IPS-20b (cell line): ENCODE data around the gene C12orf75.
"Not testable (repeated sequence)": the region's sequence is repeated elsewhere in the genome, so short reads cannot be mapped to it uniquely, and the experiment has no call there.

ENCODE experiments used
- H3K27ac ChIP-seq: one replicate; pipeline ENCODE4 v1.5.1; 2013; ENCODE audit warnings: low read length
- H3K27me3 ChIP-seq: 2 replicates; pipeline ENCODE4 v1.6.1; 2013; ENCODE audit warnings: mild to moderate bottlenecking, low read length, inconsistent platforms; ENCODE audit not compliant: insufficient read depth
- H3K36me3 ChIP-seq: 2 replicates; pipeline ENCODE4 v1.6.1; 2013; ENCODE audit warnings: low read depth, mild to moderate bottlenecking, inconsistent platforms, low read length, moderate library complexity; ENCODE audit not compliant: insufficient read depth
- H3K4me1 ChIP-seq: 2 replicates; pipeline ENCODE4 v1.6.1; 2013; ENCODE audit warnings: mild to moderate bottlenecking, control low read depth, inconsistent platforms, low read length, moderate library complexity; ENCODE audit not compliant: insufficient read depth
- H3K4me3 ChIP-seq: 2 replicates; pipeline ENCODE4 v1.5.1; 2013; ENCODE audit warnings: mild to moderate bottlenecking, low read length, inconsistent platforms
- H3K9ac ChIP-seq: 2 replicates; pipeline ENCODE4 v1.6.1; 2013; ENCODE audit warnings: low read depth, mild to moderate bottlenecking, inconsistent platforms, low read length, moderate library complexity
- H3K9me3 ChIP-seq: 2 replicates; pipeline ENCODE4 v1.6.1; 2013; ENCODE audit warnings: mild to moderate bottlenecking, low read depth, low read length, inconsistent platforms; ENCODE audit not compliant: insufficient read depth

Gene C12orf75

GRCh38 chr12:105329926-105330282, 587 bp upstream of the C12orf75 start:
- Histone ChIP-seq H3K4me1 (peaks cover 28% of the 10 kb centered on the region), H3K9me3 (no peaks in the 10 kb centered on the region), H3K9ac (no peak overlapping the region), H3K27me3 (peaks cover 53% of the 10 kb centered on the region), H3K27ac (no peak overlapping the region), H3K4me3 (peak overlapping the region; percentile 63; the same call in 1 of the 2 replicates), H3K36me3 (no peaks in the 10 kb centered on the region)

- Histone ChIP-seq H3K27ac (no peak overlapping the region), H3K4me3 (peak overlapping the region; percentile 63), H3K4me1 (peaks cover 36% of the 10 kb centered on the region), H3K27me3 (peaks cover 53% of the 10 kb centered on the region), H3K9me3 (no peaks in the 10 kb centered on the region), H3K36me3 (no peaks in the 10 kb centered on the region), H3K9ac (no peak overlapping the region)
Measured at GRCh38 chr12:105330931-105331804, 677 bp downstream of the C12orf75 start.

GRCh38 chr12:105331805-105332251, 1.3 kb downstream of the C12orf75 start:
- no peak overlapping the region for H3K9ac ChIP-seq
- no peaks in the 10 kb centered on the region for H3K9me3 ChIP-seq
- peak overlapping the region; percentile 63 for H3K4me3 ChIP-seq
- peaks cover 36% of the 10 kb centered on the region for H3K4me1 ChIP-seq
- H3K36me3 ChIP-seq, result no peaks in the 10 kb centered on the region
- H3K27me3 ChIP-seq, result peaks cover 53% of the 10 kb centered on the region
- no peak overlapping the region for H3K27ac ChIP-seq

GRCh38 chr12:105332286-105332685, 1.8 kb downstream of the C12orf75 start:
- H3K4me1 ChIP-seq, result peaks cover 36% of the 10 kb centered on the region
- H3K9ac ChIP-seq, H3K36me3 ChIP-seq, H3K27ac ChIP-seq, H3K9me3 ChIP-seq: not testable (repeated sequence)
- peak overlapping the region; percentile 63; the same call in 1 of the 2 replicates for H3K4me3 ChIP-seq
- H3K27me3 ChIP-seq, result peaks cover 53% of the 10 kb centered on the region

- H3K9ac ChIP-seq, result no peak overlapping the region
- no peak overlapping the region for H3K27ac ChIP-seq
- no peaks in the 10 kb centered on the region for H3K9me3 ChIP-seq
- no peak overlapping the region for H3K4me3 ChIP-seq
- H3K27me3 ChIP-seq, result peaks cover 52% of the 10 kb centered on the region
- no peaks in the 10 kb centered on the region for H3K36me3 ChIP-seq
- H3K4me1 ChIP-seq, result peaks cover 36% of the 10 kb centered on the region
Measured at GRCh38 chr12:105332925-105333324, 2.4 kb downstream of the C12orf75 start.

GRCh38 chr12:105334001-105334400, 3.5 kb downstream of the C12orf75 start:
- H3K9ac ChIP-seq, result no peak overlapping the region

GRCh38 chr12:105334582-105334981, 4.1 kb downstream of the C12orf75 start:
- no peak overlapping the region for H3K9ac ChIP-seq
- H3K4me1 ChIP-seq, result peaks cover 36% of the 10 kb centered on the region
- H3K9me3 ChIP-seq, result no peaks in the 10 kb centered on the region
- H3K4me3 ChIP-seq, result no peak overlapping the region
- H3K27me3 ChIP-seq, result peaks cover 36% of the 10 kb centered on the region
- no peak overlapping the region for H3K27ac ChIP-seq
- no peaks in the 10 kb centered on the region for H3K36me3 ChIP-seq

More at GRCh38 chr12:105334001-105334400, 3.5 kb downstream of the C12orf75 start:
- Histone ChIP-seq H3K9me3 (no peaks in the 10 kb centered on the region), H3K4me1 (peaks cover 36% of the 10 kb centered on the region), H3K27ac (no peak overlapping the region), H3K27me3 (peaks cover 41% of the 10 kb centered on the region), H3K4me3 (no peak overlapping the region), H3K36me3 (no peaks in the 10 kb centered on the region)

- H3K27ac ChIP-seq, result no peak overlapping the region
- H3K4me1 ChIP-seq, result peaks cover 32% of the 10 kb centered on the region
- no peak overlapping the region for H3K4me3 ChIP-seq
- H3K9me3 ChIP-seq, result peaks cover 6% of the 10 kb centered on the region
- peaks cover 2% of the 10 kb centered on the region for H3K36me3 ChIP-seq
- H3K9ac ChIP-seq, result no peak overlapping the region
- peaks cover 30% of the 10 kb centered on the region for H3K27me3 ChIP-seq
Measured at GRCh38 chr12:105335856-105336255, 5.4 kb downstream of the C12orf75 start.

- Histone ChIP-seq H3K9ac (no peak overlapping the region), H3K4me3 (no peak overlapping the region), H3K36me3 (peaks cover 4% of the 10 kb centered on the region), H3K27ac (no peak overlapping the region), H3K4me1 (peaks cover 31% of the 10 kb centered on the region), H3K9me3 (peaks cover 12% of the 10 kb centered on the region), H3K27me3 (peaks cover 24% of the 10 kb centered on the region)
Measured at GRCh38 chr12:105336411-105336810, 5.9 kb downstream of the C12orf75 start.

GRCh38 chr12:105337391-105337790, 6.9 kb downstream of the C12orf75 start:
- peaks cover 14% of the 10 kb centered on the region for H3K27me3 ChIP-seq
- no peak overlapping the region for H3K27ac ChIP-seq
- H3K4me3 ChIP-seq, result no peak overlapping the region
- no peak overlapping the region for H3K9ac ChIP-seq
- H3K9me3 ChIP-seq, result peaks cover 14% of the 10 kb centered on the region
- H3K4me1 ChIP-seq, result peaks cover 21% of the 10 kb centered on the region
- H3K36me3 ChIP-seq, result peaks cover 4% of the 10 kb centered on the region

- Histone ChIP-seq H3K36me3 (peaks cover 4% of the 10 kb centered on the region), H3K27ac (no peak overlapping the region), H3K27me3 (peaks cover 2% of the 10 kb centered on the region), H3K4me3 (no peak overlapping the region), H3K9ac (no peak overlapping the region), H3K4me1 (peaks cover 29% of the 10 kb centered on the region), H3K9me3 (peaks cover 14% of the 10 kb centered on the region)
Measured at GRCh38 chr12:105338966-105339365, 8.5 kb downstream of the C12orf75 start.

GRCh38 chr12:105341010-105341409, 10.5 kb downstream of the C12orf75 start:
- Histone ChIP-seq H3K36me3 (peaks cover 4% of the 10 kb centered on the region), H3K27me3 (no peaks in the 10 kb centered on the region), H3K9ac (no peak overlapping the region), H3K4me3 (no peak overlapping the region), H3K27ac (no peak overlapping the region), H3K9me3 (peaks cover 14% of the 10 kb centered on the region), H3K4me1 (peaks cover 14% of the 10 kb centered on the region; the same call in 1 of the 2 replicates)
